GM12872 (cell line): ENCODE results near the gene DCX.

ENCODE experiments used
- TF ChIP-seq, protein P1 (sequence below): IDR thresholded peaks from 3 replicates; pipeline ENCODE4 v1.5.1; 2011; ENCODE audit warnings: low read depth, mild to moderate bottlenecking, low read length, moderate library complexity; ENCODE audit not compliant: insufficient read depth

The DCX gene

DNA sequence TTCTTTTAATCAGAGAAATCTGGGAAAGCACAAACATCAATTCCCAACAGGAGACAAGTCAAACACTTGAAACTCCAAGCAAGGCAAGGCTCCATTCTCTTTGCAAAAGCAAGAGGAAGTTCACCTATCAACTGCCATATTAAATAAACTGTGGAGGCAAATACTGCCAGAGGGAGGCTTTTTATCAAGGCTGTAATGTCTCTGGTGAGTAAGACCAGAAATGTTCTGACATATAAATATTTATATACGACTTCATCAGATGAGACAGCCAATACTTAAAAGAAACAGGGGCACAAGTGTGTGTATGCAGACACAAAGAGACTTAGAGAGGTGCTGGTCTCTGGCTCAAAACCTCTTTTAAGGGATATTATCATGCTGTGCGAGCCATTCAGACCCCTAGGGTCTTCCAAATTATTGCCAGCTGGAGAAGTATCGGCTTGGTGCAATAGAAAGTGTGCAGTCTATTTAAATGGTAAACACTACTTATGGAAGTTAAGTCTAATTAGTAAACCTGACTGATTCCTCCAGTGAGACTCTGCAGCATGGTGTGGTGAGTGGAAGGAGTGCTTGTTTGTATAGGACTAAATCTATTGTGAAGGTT lies 24.4 kb downstream of the DCX start:
- TF ChIP-seq, protein P1, sequence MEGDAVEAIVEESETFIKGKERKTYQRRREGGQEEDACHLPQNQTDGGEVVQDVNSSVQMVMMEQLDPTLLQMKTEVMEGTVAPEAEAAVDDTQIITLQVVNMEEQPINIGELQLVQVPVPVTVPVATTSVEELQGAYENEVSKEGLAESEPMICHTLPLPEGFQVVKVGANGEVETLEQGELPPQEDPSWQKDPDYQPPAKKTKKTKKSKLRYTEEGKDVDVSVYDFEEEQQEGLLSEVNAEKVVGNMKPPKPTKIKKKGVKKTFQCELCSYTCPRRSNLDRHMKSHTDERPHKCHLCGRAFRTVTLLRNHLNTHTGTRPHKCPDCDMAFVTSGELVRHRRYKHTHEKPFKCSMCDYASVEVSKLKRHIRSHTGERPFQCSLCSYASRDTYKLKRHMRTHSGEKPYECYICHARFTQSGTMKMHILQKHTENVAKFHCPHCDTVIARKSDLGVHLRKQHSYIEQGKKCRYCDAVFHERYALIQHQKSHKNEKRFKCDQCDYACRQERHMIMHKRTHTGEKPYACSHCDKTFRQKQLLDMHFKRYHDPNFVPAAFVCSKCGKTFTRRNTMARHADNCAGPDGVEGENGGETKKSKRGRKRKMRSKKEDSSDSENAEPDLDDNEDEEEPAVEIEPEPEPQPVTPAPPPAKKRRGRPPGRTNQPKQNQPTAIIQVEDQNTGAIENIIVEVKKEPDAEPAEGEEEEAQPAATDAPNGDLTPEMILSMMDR, result no peak

DNA sequence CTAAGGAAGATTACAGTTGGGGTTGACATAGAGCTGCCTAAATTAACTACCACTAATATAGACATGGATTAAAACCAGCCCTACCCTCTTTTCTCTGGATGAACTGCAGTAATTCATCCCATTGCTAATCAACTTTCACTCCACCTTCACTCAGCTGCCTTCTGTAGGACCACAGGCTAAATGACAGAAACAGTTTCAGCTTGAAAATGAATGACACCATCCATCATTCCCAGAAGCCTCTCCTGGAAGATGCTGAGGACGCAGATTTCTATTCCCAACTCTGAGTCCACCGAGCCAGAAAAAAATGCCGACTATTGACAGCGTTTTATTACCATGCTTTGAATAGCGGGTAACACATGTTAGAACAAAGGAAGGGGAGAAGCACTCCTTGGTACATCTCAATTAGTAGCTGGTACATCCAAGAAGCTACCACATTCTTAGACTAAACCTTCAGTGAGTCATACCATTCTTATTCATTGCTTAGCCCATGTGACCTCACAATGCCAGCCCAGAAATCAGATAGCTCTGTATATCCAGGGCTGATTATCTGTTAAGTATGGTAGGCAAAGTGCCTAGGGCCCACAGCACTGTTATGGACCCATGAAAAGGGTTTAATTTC lies 25.3 kb downstream of the DCX start:
- TF ChIP-seq, protein P1, result no peak

DNA sequence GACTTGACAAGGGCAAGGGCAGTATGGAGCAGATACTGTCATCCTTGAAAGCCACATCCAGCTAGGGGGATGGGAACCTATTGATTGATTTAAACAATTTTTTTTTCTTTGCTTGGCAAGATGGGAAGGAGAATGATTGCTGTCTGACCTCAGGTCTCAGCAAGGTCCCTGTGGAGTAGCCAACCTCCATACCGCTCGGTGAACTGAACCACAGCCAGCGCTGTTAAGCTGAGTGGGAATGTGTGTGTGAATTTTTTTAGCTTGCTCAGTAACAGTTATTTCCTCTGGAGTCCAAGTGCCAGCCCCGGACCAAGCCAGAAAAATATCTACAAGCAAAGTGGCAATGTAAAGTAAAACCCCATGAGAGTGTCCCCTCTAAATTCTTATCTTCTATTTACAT lies 25.9 kb downstream of the DCX start:
- TF ChIP-seq, protein P1, result no peak

DNA sequence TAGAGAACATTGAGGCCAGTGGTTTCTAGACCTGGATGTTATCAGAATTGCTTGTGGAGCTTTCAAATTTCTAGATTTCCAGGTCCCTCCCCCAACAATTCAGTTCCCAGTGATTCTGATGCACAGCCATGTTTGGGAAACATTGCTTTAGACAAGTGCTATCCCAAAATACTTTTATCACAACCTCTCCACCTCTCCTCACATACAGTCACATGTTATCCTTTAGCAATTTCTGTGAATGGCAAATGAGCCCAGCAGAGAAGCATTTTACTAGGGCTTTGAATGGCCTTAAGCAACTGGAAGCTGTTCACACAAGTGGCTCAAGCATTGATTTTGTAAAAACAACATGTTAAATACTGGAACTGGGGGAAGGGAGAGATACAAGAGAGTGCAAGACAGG lies 29.7 kb downstream of the DCX start:
- TF ChIP-seq, protein P1, result no peak

DNA sequence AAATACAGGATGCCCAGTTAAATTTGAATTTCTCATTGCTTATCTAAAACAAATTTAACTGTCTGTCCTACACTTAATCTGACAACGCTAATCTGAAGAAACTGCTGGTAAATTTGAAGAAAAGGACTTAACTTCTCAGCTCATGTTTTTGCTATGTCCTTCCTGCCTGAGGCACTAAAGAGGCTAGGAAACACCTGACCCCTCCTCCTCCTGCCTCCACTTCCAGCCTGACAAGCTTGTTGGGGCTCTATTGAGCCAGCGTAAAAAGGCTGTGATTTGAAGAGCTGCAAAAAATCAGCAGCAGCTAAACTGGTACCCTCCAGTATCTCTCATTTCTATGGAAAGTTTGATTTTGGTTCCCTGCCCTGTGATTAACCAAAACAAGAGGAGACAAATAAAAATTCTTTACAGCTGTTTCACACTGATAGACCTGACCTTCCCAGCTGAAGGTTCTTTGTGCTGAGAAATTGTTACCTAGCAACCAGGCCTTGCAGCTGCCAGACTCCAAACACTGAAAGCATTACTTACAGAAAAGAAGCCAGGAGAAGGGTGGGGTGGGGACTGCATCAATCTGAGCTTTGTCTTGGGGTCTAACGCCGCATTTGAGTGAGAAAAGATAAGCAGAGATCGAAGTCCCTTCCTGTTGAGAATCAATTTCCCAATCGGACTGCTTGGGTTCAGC lies 35.0 kb downstream of the DCX start:
- TF ChIP-seq, protein P1, result no peak

DNA sequence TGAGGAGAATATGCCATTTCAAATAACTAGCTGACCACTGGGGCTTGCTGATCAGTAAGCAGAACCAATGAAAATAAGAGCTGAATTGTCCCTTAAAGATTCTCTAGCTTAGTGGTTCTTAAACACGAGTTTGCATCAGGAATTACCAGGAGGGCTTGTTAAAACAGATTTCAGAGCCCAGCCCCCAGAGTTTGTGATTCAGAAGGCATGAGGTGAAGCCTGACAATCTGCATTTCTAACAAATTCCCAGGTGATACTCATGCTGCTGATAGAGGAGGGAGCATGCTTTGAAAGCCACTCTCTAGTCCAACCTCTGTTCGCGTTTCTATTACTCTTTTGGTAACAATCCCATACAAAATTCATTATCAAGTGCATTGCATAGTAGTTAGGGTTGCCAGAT lies 35.5 kb downstream of the DCX start:
- TF ChIP-seq, protein P1, result no peak

DNA sequence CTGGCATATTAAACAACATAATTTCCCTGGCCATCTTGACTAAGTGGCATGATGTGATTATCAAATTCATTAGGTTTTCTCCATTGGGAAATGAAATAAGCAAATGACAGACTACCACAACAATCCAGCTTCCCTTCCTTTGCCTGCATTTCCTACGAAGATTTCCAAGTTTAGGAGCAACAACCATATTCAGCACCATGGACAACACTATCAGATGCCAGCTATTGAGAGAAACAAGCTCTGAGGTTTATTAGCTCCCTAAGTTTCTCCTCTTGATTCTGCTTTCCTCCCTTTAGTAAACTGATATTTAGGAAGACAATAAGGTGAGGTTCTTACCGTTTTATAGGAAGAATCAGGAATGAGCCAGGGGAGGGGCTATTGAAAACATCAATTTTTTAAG lies 36.2 kb downstream of the DCX start:
- TF ChIP-seq, protein P1, result no peak
